CD4-positive, alpha-beta T cell treated with Interleukin-15 for 4 hours (primary cell): ENCODE measurements around the gene CASK.
"Not testable (repeated sequence)": the region's sequence is repeated elsewhere in the genome, so short reads cannot be mapped to it uniquely, and the experiment has no call there.

ENCODE experiments used
- DNase-seq: peaks from one replicate; pipeline ENCODE4 v3.0.0-alpha.2; 2020; ENCODE audit warnings: low spot score

Gene CASK

GRCh38 chrX:41730081-41730480 is 193.3 kb downstream of the CASK start:
- no peak for DNase-seq

- DNase-seq: no peak
Measured at GRCh38 chrX:41728125-41728524, 195.2 kb downstream of the CASK start.

GRCh38 chrX:41723826-41724225 is 199.5 kb downstream of the CASK start, which contains the start of gene GPR82:
TSS of gene GPR82 (plus strand) at chrX:41724181. CDS start at chrX:41727027, 2,846 bp downstream.
- no peak for DNase-seq

- no peak for DNase-seq
Measured at GRCh38 chrX:41722816-41723618, 200.3 kb downstream of the CASK start.

- DNase-seq: no peak
Measured at GRCh38 chrX:41722214-41722613, 201.1 kb downstream of the CASK start.

GRCh38 chrX:41721590-41721989 is 201.8 kb downstream of the CASK start:
- DNase-seq: no peak

- DNase-seq: peak; percentile 52
Measured at GRCh38 chrX:41720125-41720779, 203.1 kb downstream of the CASK start.

- not testable (repeated sequence) for DNase-seq
Measured at GRCh38 chrX:41719610-41720009, 203.7 kb downstream of the CASK start.

- no peak for DNase-seq
Measured at GRCh38 chrX:41718481-41719235, 204.7 kb downstream of the CASK start.

- no peak for DNase-seq
Measured at GRCh38 chrX:41716767-41717473, 206.4 kb downstream of the CASK start.

- DNase-seq: no peak
Measured at GRCh38 chrX:41716222-41716621, 207.1 kb downstream of the CASK start.

- no peak for DNase-seq
Measured at GRCh38 chrX:41711021-41711667, 212.2 kb downstream of the CASK start.

GRCh38 chrX:41708486-41708885 is 214.9 kb downstream of the CASK start:
- DNase-seq: no peak

GRCh38 chrX:41707218-41707617 is 216.1 kb downstream of the CASK start:
- no peak for DNase-seq

- DNase-seq: no peak
Measured at GRCh38 chrX:41705680-41706374, 217.5 kb downstream of the CASK start.

- no peak for DNase-seq
Measured at GRCh38 chrX:41705042-41705441, 218.3 kb downstream of the CASK start.

GRCh38 chrX:41703574-41704029 is 219.8 kb downstream of the CASK start:
- no peak for DNase-seq

- DNase-seq: peak; percentile 4
Measured at GRCh38 chrX:41695426-41695825, 227.9 kb downstream of the CASK start.

GRCh38 chrX:41693024-41693423 is 230.3 kb downstream of the CASK start:
- no peak for DNase-seq

GRCh38 chrX:41692162-41692749 is 231.1 kb downstream of the CASK start:
- DNase-seq: no peak
